HepG2 (cell line): ENCODE measurements around the gene NUFIP1. TPM values are rescaled to one million over a fixed set of nuclear protein-coding genes. Genes with fewer than 3 reads are reported as not detected.

Source experiments
- ATAC-seq: fragments of 200-7000 bp; cut with Tn5 transposase; 3 replicates; pipeline ENCODE4 v1.9.1; 2020; ENCODE audit warnings: mild to moderate bottlenecking, moderate library complexity
- BruUV-seq: library from RNA; stranded (reverse); fragments of 400-500 nt; replicated peaks from 2 replicates; lab custom pipeline; 2021; lab: Mats Ljungman, UMichigan
- CTCF ChIA-PET: fragments of 300-600 bp; formaldehyde crosslinking; extraction: SDS; loops from one replicate; lab custom pipeline; 2021; ENCODE audit warnings: low total read pairs, inconsistent platforms, low intra/inter-chr PET ratio; lab: Yijun Ruan, JAX
- POLR2A ChIA-PET: fragments of 350-600 bp; sonication (Branson Sonifier 250); formaldehyde crosslinking; loops from one replicate; lab custom pipeline; 2020; ENCODE audit warnings: antibody characterized with exemption, inconsistent platforms; lab: Yijun Ruan, JAX
- DNase-seq: peaks from one replicate; pipeline ENCODE4 v3.0.0-alpha.2; 2015; ENCODE audit warnings: low spot score
- FAIRE-seq: peaks from 3 replicates; lab custom pipeline; 2011; peaks lifted over from hg19 to GRCh38; lab: Jason Lieb, UNC
- H2AFZ ChIP-seq: one replicate; pipeline ENCODE4 v1.6.1; 2011; ENCODE audit warnings: low read length, inconsistent platforms
- H3K27ac ChIP-seq: fragments of 300-600 bp; 3 replicates; pipeline ENCODE4 v1.8.0; 2011; ENCODE audit warnings: mixed run types, mild to moderate bottlenecking, mixed read lengths, low read length, inconsistent platforms; ENCODE audit not compliant: insufficient read depth; ENCODE audit errors: extremely low read length
- H3K27me3 ChIP-seq, 2 experiments: fragments of 200-600 bp in 1 of 2; 2 replicates in 1 of 2; 3 replicates in 1 of 2; pipeline versions ENCODE4 v1.6.0 to v1.8.0; 2011; ENCODE audit warnings: low read length in 2 of 2, mild to moderate bottlenecking in 2 of 2, moderate library complexity in 2 of 2, inconsistent platforms in 1 of 2; ENCODE audit not compliant: insufficient read depth in 2 of 2, control insufficient read depth in 1 of 2
- H3K36me3 ChIP-seq, 2 experiments: fragments of 200-600 bp in 1 of 2; replicated peaks in 1 of 2; 2 replicates in 1 of 2; 3 replicates in 1 of 2; pipeline versions ENCODE4 v1.5.1 to v1.8.0; 2011; ENCODE audit warnings: low read length in 2 of 2, inconsistent platforms in 1 of 2; ENCODE audit not compliant: insufficient read depth in 2 of 2, control insufficient read depth in 1 of 2
- H3K4me1 ChIP-seq: 2 replicates; pipeline ENCODE4 v1.5.1; 2012; ENCODE audit warnings: low read length, inconsistent platforms; ENCODE audit not compliant: insufficient read depth
- H3K4me2 ChIP-seq: 2 replicates; pipeline ENCODE4 v1.6.0; 2011; ENCODE audit warnings: low read depth, low read length, inconsistent platforms
- H3K4me3 ChIP-seq, 3 experiments: fragments of 200-600 bp in 1 of 3; sonication (generic), shearing (Covaris generic) in 1 of 3; replicated peaks in 1 of 3; 2 replicates each; pipeline ENCODE4 v1.5.1; 2011 to 2016; ENCODE audit warnings: low read length in 3 of 3, inconsistent platforms in 2 of 3, low read depth in 2 of 3, mild to moderate bottlenecking in 2 of 3, control low read depth in 1 of 3, mixed read lengths in 1 of 3; ENCODE audit not compliant: insufficient read depth in 1 of 3
- H3K79me2 ChIP-seq: one replicate; pipeline ENCODE4 v1.6.1; 2011; ENCODE audit warnings: low read length, inconsistent platforms; ENCODE audit not compliant: insufficient read depth
- H3K9ac ChIP-seq: 2 replicates; pipeline ENCODE4 v1.6.0; 2011; ENCODE audit warnings: mild to moderate bottlenecking, low read depth, low read length, inconsistent platforms; ENCODE audit not compliant: insufficient read depth
- H3K9me3 ChIP-seq: 2 replicates; pipeline ENCODE4 v1.5.1; 2012; ENCODE audit warnings: mild to moderate bottlenecking, low read length
- H4K20me1 ChIP-seq: 2 replicates; pipeline ENCODE4 v1.6.0; 2011; ENCODE audit warnings: inconsistent platforms, mild to moderate bottlenecking, low read length, moderate library complexity; ENCODE audit not compliant: insufficient read depth
- BCL6 ChIP-seq: IDR thresholded peaks from 2 replicates; pipeline ENCODE4 v1.6.1; 2016; ENCODE audit warnings: missing genetic modification reagents, missing compliant biosample characterization
- CHD2 ChIP-seq: IDR thresholded peaks from 2 replicates; pipeline ENCODE4 v1.6.1; 2011; ENCODE audit warnings: low read depth, low read length, improper control_type of control experiment
- FOXK2 ChIP-seq: fragments of 450-650 bp; IDR thresholded peaks from 2 replicates; pipeline ENCODE4 v1.6.1; 2016
- HOXA5 ChIP-seq: sonication (generic); formaldehyde crosslinking; IDR thresholded peaks from 2 replicates; pipeline ENCODE4 v1.4.0; 2020; ENCODE audit warnings: missing genetic modification reagents
- MYPOP ChIP-seq: sonication (generic); formaldehyde crosslinking; IDR thresholded peaks from 2 replicates; pipeline ENCODE4 v1.8.1; 2023; ENCODE audit warnings: mild to moderate bottlenecking, moderate library complexity, missing genetic modification reagents
- PATZ1 ChIP-seq: sonication (generic); formaldehyde crosslinking; IDR thresholded peaks from 2 replicates; pipeline ENCODE4 v1.4.0; 2020; ENCODE audit warnings: missing genetic modification reagents
- POLR2AphosphoS5 ChIP-seq: IDR thresholded peaks from 2 replicates; pipeline ENCODE4 v1.6.1; 2012; ENCODE audit warnings: low read depth, low read length
- PRDM10 ChIP-seq: sonication (generic); formaldehyde crosslinking; IDR thresholded peaks from 2 replicates; pipeline ENCODE4 v1.4.0; 2020; ENCODE audit warnings: low read depth, missing genetic modification reagents
- RBM22 ChIP-seq: fragments of 200-400 bp; formaldehyde crosslinking; optimal IDR thresholded peaks from 2 replicates; pipeline ENCODE3; 2017; ENCODE audit warnings: mild to moderate bottlenecking, low read length, moderate library complexity
- REL ChIP-seq: sonication (generic); formaldehyde crosslinking; conservative IDR thresholded peaks from 2 replicates; pipeline ENCODE4 v1.8.0; 2022; ENCODE audit warnings: mild to moderate bottlenecking, missing genetic modification reagents, moderate library complexity
- SOX6 ChIP-seq, 2 experiments: fragments of 450-650 bp in 1 of 2; sonication (generic) in 1 of 2; formaldehyde crosslinking in 1 of 2; IDR thresholded peaks; 2 replicates each; pipeline versions ENCODE4 v1.4.0 to v1.6.1; 2017 to 2020; ENCODE audit warnings: antibody characterized with exemption in 1 of 2, mild to moderate bottlenecking in 1 of 2, missing genetic modification reagents in 1 of 2
- ZBTB7B ChIP-seq: sonication (generic); formaldehyde crosslinking; IDR thresholded peaks from 2 replicates; pipeline ENCODE4 v1.4.0; 2020; ENCODE audit warnings: missing genetic modification reagents
- ZMYM3 ChIP-seq: sonication (generic); formaldehyde crosslinking; IDR thresholded peaks from 2 replicates; pipeline ENCODE4 v1.5.1; 2020; ENCODE audit warnings: mild to moderate bottlenecking, missing genetic modification reagents
- ZMYM4 ChIP-seq: sonication (generic); formaldehyde crosslinking; IDR thresholded peaks from 2 replicates; pipeline ENCODE4 v1.8.1; 2023; ENCODE audit warnings: mild to moderate bottlenecking, missing genetic modification reagents
- ZNF234 ChIP-seq: sonication (generic); formaldehyde crosslinking; conservative IDR thresholded peaks from 2 replicates; pipeline ENCODE4 v1.5.1; 2020; ENCODE audit warnings: mild to moderate bottlenecking, missing genetic modification reagents
- ZNF331 ChIP-seq: sonication (generic); formaldehyde crosslinking; IDR thresholded peaks from 2 replicates; pipeline ENCODE4 v1.4.0; 2020; ENCODE audit warnings: missing genetic modification reagents
- ZNF350 ChIP-seq: sonication (generic); formaldehyde crosslinking; IDR thresholded peaks from 2 replicates; pipeline ENCODE4 v1.4.0; 2020; ENCODE audit warnings: mild to moderate bottlenecking, low read depth, missing genetic modification reagents, borderline replicate concordance
- ZNF674 ChIP-seq: sonication (generic); formaldehyde crosslinking; IDR thresholded peaks from 2 replicates; pipeline ENCODE4 v1.5.0; 2020; ENCODE audit warnings: low read depth, mild to moderate bottlenecking, missing genetic modification reagents
- ZSCAN25 ChIP-seq: sonication (generic); formaldehyde crosslinking; IDR thresholded peaks from 2 replicates; pipeline ENCODE4 v1.8.0; 2022; ENCODE audit warnings: mild to moderate bottlenecking, missing genetic modification reagents
- WGBS: methylation state at CpG from one replicate; pipeline ENCODE4 v1.1.6; 2017; ENCODE audit warnings: low lambda C conversion rate; 5-methylcytosine and 5-hydroxymethylcytosine counted together
- in situ Hi-C: cut with HindIII; loops from 2 replicates; pipeline ENCODE4 v1.10.0; 2017; ENCODE audit warnings: low pct_unique_long_range_greater_than_20kb; ENCODE audit not compliant: extremely low pct_ligation_motif_present
- intact Hi-C: fragments of 100-400 bp; cut with micrococcal nuclease; formaldehyde crosslinking; loops from one replicate; pipeline ENCODE4 v1.10.0; 2022; ENCODE audit not compliant: unreplicated experiment
- polyA plus RNA-seq, 8 experiments: library from polyadenylated mRNA; depleted of rRNA in 3 of 8; stranded (reverse) in 7 of 8; unstranded in 1 of 8; fragments of >200 nt; fragmentation: Illumina TruSeq in 4 of 8; extraction: Trizol in 4 of 8; gene quantifications; 2 replicates each; pipeline versions ENCODE4 v1.2.1 to v1.2.3, GENCODE V29; 2011 to 2016; ENCODE audit warnings: low read depth in 4 of 8, missing spikeins in 1 of 8, mixed read lengths in 1 of 8; ENCODE audit not compliant: insufficient read depth in 1 of 8
- total RNA-seq, 5 experiments: library from RNA; depleted of rRNA; stranded (reverse); fragments of >200 nt; fragmentation: Illumina TruSeq; extraction: Trizol; gene quantifications; 2 replicates each; pipeline ENCODE4 v1.2.3, GENCODE V29; 2016; ENCODE audit warnings: low read depth in 1 of 5

NUFIP1 gene
- total and polyA plus RNA-seq, 2 of the 13 experiments (the other 11 are each of a cell fraction or from before 2014, with no cell fraction given), result 1.9 to 10.3 TPM

GRCh38 chr13:44921246-44921877 lies 67.9 kb downstream of the NUFIP1 start:
- CTCF ChIA-PET, result interaction anchor here (0.7 kb wide), 1 partner anchor 52 kb away, joined by 3 read pairs; no protein-coding TSS in a partner anchor
- Histone ChIP-seq H3K36me3 (no peaks in the 10 kb centered on the region), H3K9me3 (no peaks in the 10 kb centered on the region), H4K20me1 (no peaks in the 10 kb centered on the region), H3K27me3 (no peaks in the 10 kb centered on the region; a peak in 1 of 5 replicates), H3K4me2 (peak overlapping the region; percentile 91), H3K27ac (peak overlapping the region; percentile 20), H3K4me1 (peaks cover 38% of the 10 kb centered on the region), H3K79me2 (no peaks in the 10 kb centered on the region), H3K4me3 (peak overlapping the region; percentile 53 to 68 (median 56)), H3K9ac (peak overlapping the region; percentile 62), H2AFZ (peak overlapping the region; percentile 71)
- no TSS peak for BruUV-seq
- peak; percentile 72 for DNase-seq
- intact Hi-C loops, result no loop called here
- ATAC-seq, result peak; percentile 17
- WGBS, result under 1% methylated on average over 11 of the region's 11 CpGs
- peak; percentile 26 for FAIRE-seq
- in situ Hi-C loops, result no loop called here
- POLR2A ChIA-PET, result interaction anchor here (1.6 kb wide), 1 partner anchor 16 kb away, joined by 6 read pairs; no protein-coding TSS in a partner anchor
- TF ChIP-seq ZNF234 (no peak), ZNF674 (CRISPR knock-in tag) (no peak), PATZ1 (CRISPR knock-in tag) (0 out of 2 replicates have a peak, but pooled peaks have one; percentile 30), SOX6 (IDR thresholded peaks at IDR 0.05) (no peak), SOX6 (CRISPR knock-in tag; IDR thresholded peaks at IDR 0.05) (peak; percentile 31; the same call in 1 of the 2 replicates), ZNF331 (CRISPR knock-in tag) (no peak), CHD2 (no peak), HOXA5 (no peak), MYPOP (CRISPR knock-in tag) (no peak), ZBTB7B (no peak), ZMYM4 (no peak), REL (CRISPR knock-in tag) (no peak), BCL6 (0 out of 2 replicates have a peak, but pooled peaks have one; percentile 12), ZSCAN25 (CRISPR knock-in tag) (no peak), FOXK2 (no peak), ZNF350 (CRISPR knock-in tag) (no peak), PRDM10 (CRISPR knock-in tag) (no peak), RBM22 (no peak), POLR2AphosphoS5 (no peak), ZMYM3 (CRISPR knock-in tag) (no peak)
